ENCODE measurements around the gene GNAI1. TPM values are rescaled to one million over a fixed set of nuclear protein-coding genes. Genes with fewer than 3 reads are reported as not detected.

GNAI1 gene
- total RNA-seq, 2 donors from 2014 or later, result 11.1 to 30.9 TPM

GRCh38 chr7:80253237-80253636, 118.6 kb downstream of the GNAI1 start:
- H3K27ac ChIP-seq, result no peak overlapping the region
- H3K27me3 ChIP-seq (replicated peaks; ENCODE audit: insufficient read depth), result no peaks in the 10 kb centered on the region
- no peaks in the 10 kb centered on the region for H3K36me3 ChIP-seq
- no peak for TF ChIP-seq CTCF (IDR thresholded peaks at IDR 0.05)
- ATAC-seq (ENCODE audit: insufficient number of reproducible peaks, low FRiP score, low read depth) (no peak), DNase-seq (ENCODE audit: low spot score) (no peak)
- no peaks in the 10 kb centered on the region for H3K4me1 ChIP-seq (ENCODE audit: control insufficient read depth in 1 of 2, low read depth in 2 of 2)
- H3K9me3 ChIP-seq, result no peaks in the 10 kb centered on the region
- no peak overlapping the region for H3K4me3 ChIP-seq

- Histone ChIP-seq H3K36me3 (no peaks in the 10 kb centered on the region), H3K27ac (no peak overlapping the region), H3K4me3 (no peak overlapping the region), H3K9me3 (no peaks in the 10 kb centered on the region), H3K4me1 (ENCODE audit: control insufficient read depth in 1 of 2, low read depth in 2 of 2) (no peaks in the 10 kb centered on the region), H3K27me3 (replicated peaks; ENCODE audit: insufficient read depth) (no peaks in the 10 kb centered on the region)
- TF ChIP-seq CTCF (IDR thresholded peaks at IDR 0.05), result no peak
- DNase-seq (ENCODE audit: low spot score) (no peak), ATAC-seq (ENCODE audit: insufficient number of reproducible peaks, low FRiP score, low read depth) (no peak)
These were observed 119.0 kb downstream of the GNAI1 start for GRCh38 chr7:80253653-80254052.

GRCh38 chr7:80255656-80256055, 121.0 kb downstream of the GNAI1 start:
- no peak for TF ChIP-seq CTCF (IDR thresholded peaks at IDR 0.05)
- no peak for DNase-seq (ENCODE audit: low spot score)
- Histone ChIP-seq H3K27me3 (replicated peaks; ENCODE audit: insufficient read depth) (no peaks in the 10 kb centered on the region), H3K36me3 (no peaks in the 10 kb centered on the region), H3K27ac (no peak overlapping the region), H3K4me1 (ENCODE audit: control insufficient read depth in 1 of 2, low read depth in 2 of 2) (no peaks in the 10 kb centered on the region), H3K9me3 (no peaks in the 10 kb centered on the region), H3K4me3 (no peak overlapping the region)
- no peak for ATAC-seq (ENCODE audit: insufficient number of reproducible peaks, low FRiP score, low read depth)

- DNase-seq (ENCODE audit: low spot score) (no peak), ATAC-seq (ENCODE audit: insufficient number of reproducible peaks, low FRiP score, low read depth) (no peak)
- H3K27me3 ChIP-seq (replicated peaks; ENCODE audit: insufficient read depth), result no peaks in the 10 kb centered on the region
- no peak overlapping the region for H3K27ac ChIP-seq
- H3K4me3 ChIP-seq, result no peak overlapping the region
- no peak for TF ChIP-seq CTCF (IDR thresholded peaks at IDR 0.05)
- no peaks in the 10 kb centered on the region for H3K9me3 ChIP-seq
- H3K4me1 ChIP-seq (ENCODE audit: control insufficient read depth in 1 of 2, low read depth in 2 of 2), result no peaks in the 10 kb centered on the region
- H3K36me3 ChIP-seq, result no peaks in the 10 kb centered on the region
These were observed 123.1 kb downstream of the GNAI1 start for GRCh38 chr7:80257756-80258155.

- no peak for ATAC-seq (ENCODE audit: insufficient number of reproducible peaks, low FRiP score, low read depth)
These were observed 126.0 kb downstream of the GNAI1 start for GRCh38 chr7:80260606-80261005.

More at GRCh38 chr7:80260606-80261005, 126.0 kb downstream of the GNAI1 start:
- Histone ChIP-seq H3K4me1 (ENCODE audit: control insufficient read depth in 1 of 2, low read depth in 2 of 2) (peaks cover 0 to 11% of the 10 kb centered on the region in 2 donors), H3K27ac (no peak overlapping the region), H3K36me3 (no peaks in the 10 kb centered on the region), H3K4me3 (no peak overlapping the region), H3K9me3 (no peaks in the 10 kb centered on the region), H3K27me3 (replicated peaks; ENCODE audit: insufficient read depth) (no peaks in the 10 kb centered on the region)
- no peak for DNase-seq (ENCODE audit: low spot score)
- TF ChIP-seq CTCF (IDR thresholded peaks at IDR 0.05), result no peak
